K562 (cell line): ENCODE data around the gene SNX3. TPM values are rescaled to one million over a fixed set of nuclear protein-coding genes. Genes with fewer than 3 reads are reported as not detected.

Experiments used
- PHF21A ChIP-seq: fragments of 450-650 bp; IDR thresholded peaks from 2 replicates; pipeline ENCODE4 v1.6.1; 2017; ENCODE audit warnings: low read depth, borderline replicate concordance
- ZFP1 ChIP-seq: fragments of 450-650 bp; formaldehyde crosslinking; IDR thresholded peaks from 2 replicates; pipeline ENCODE4 v1.4.0; 2020; ENCODE audit warnings: mild to moderate bottlenecking, mixed read lengths
- ZFP30 ChIP-seq: fragments of 250-450 bp; sonication (Bioruptor Pico); IDR thresholded peaks from 2 replicates; pipeline ENCODE4 v1.8.0; 2022; ENCODE audit warnings: moderate library complexity, mild to moderate bottlenecking, inconsistent platforms, borderline replicate concordance
- ZNF586 ChIP-seq: fragments of 450-650 bp; formaldehyde crosslinking; conservative IDR thresholded peaks from 2 replicates; pipeline ENCODE4 v1.4.0; 2020; ENCODE audit warnings: mild to moderate bottlenecking, moderate library complexity
- polyA plus RNA-seq, 8 experiments: library from polyadenylated mRNA; depleted of rRNA in 4 of 8; stranded (reverse) in 5 of 8; unstranded in 3 of 8; fragments of >200 nt; fragmentation: Nextera tagmentation in 2 of 8; fragmentation: Illumina TruSeq in 1 of 8; extraction: Ambion mirVana in 2 of 8; extraction: Trizol in 1 of 8; gene quantifications; 2 replicates each; pipeline versions ENCODE4 v1.2.1 to v1.2.3, GENCODE V29; 2011 to 2014; ENCODE audit warnings: inconsistent platforms in 1 of 8, missing spikeins in 1 of 8
- total RNA-seq, 7 experiments: library from RNA; depleted of rRNA in 6 of 7; stranded (reverse); fragments of >200 nt in 6 of 7; fragmentation: Illumina TruSeq in 2 of 7; extraction: Trizol in 2 of 7; gene quantifications; 2 replicates each; pipeline versions ENCODE4 v1.2.1 to v1.2.3, GENCODE V29; 2011 to 2021; ENCODE audit warnings: low replicate concordance in 1 of 7
- TF ChIP-seq, protein P1 (sequence below): fragments of 200-800 bp; sonication (Bioruptor generic); IDR thresholded peaks from 2 replicates; pipeline ENCODE4 v1.6.1; 2017; ENCODE audit warnings: missing genetic modification characterization, missing compliant biosample characterization
- TF ChIP-seq, protein P2 (sequence below): fragments of 450-650 bp; formaldehyde crosslinking; IDR thresholded peaks from 2 replicates; pipeline ENCODE4 v1.4.0; 2022; ENCODE audit warnings: missing genetic modification characterization
- TF ChIP-seq, protein P3 (sequence below): IDR thresholded peaks from 3 replicates; pipeline ENCODE4 v1.6.1; 2011; ENCODE audit warnings: borderline replicate concordance, mild to moderate bottlenecking; ENCODE audit not compliant: insufficient read length, insufficient read depth

SNX3 gene
- total and polyA plus RNA-seq, 9 of the 15 experiments (the other 6 are each of a cell fraction or from before 2014, with no cell fraction given) = 48.9 to 410 (median 159) TPM

DNA sequence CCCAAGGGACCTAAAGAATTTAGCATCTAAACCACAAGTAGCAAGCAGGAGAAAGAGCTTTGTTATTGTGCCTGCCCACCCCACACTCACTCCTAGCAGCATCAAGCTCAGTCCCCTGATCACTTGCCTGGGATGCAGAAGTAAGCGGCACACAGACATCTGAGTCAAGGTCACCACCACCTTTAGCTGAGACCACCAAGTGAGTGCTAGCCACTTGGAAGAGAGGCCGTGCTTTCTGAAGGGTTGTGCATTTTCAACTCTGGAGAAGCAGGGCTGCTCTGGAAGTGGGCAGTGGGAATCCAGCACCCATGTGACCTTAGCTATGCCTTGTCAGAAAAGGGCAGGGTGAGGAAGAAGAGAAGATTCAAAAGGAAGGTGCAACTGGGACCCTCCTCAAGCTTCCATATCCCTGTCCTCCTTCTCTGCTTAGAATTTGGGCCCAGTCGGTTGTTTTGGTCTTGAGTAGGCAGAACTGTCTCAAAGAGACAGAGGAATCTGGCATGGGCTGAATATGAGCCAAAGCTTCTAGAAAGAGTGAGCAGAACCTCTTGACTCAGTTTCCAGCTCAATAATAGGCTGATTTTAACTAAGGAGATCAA lies 88.8 kb downstream of the SNX3 start (continued):
- TF ChIP-seq, protein P1, sequence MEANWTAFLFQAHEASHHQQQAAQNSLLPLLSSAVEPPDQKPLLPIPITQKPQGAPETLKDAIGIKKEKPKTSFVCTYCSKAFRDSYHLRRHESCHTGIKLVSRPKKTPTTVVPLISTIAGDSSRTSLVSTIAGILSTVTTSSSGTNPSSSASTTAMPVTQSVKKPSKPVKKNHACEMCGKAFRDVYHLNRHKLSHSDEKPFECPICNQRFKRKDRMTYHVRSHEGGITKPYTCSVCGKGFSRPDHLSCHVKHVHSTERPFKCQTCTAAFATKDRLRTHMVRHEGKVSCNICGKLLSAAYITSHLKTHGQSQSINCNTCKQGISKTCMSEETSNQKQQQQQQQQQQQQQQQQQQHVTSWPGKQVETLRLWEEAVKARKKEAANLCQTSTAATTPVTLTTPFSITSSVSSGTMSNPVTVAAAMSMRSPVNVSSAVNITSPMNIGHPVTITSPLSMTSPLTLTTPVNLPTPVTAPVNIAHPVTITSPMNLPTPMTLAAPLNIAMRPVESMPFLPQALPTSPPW (CRISPR knock-in tag) = no peak
- TF ChIP-seq ZFP30 (no peak), ZNF586 (CRISPR knock-in tag) (no peak), PHF21A (no peak), ZFP1 (CRISPR knock-in tag) (no peak)
- TF ChIP-seq, protein P2, sequence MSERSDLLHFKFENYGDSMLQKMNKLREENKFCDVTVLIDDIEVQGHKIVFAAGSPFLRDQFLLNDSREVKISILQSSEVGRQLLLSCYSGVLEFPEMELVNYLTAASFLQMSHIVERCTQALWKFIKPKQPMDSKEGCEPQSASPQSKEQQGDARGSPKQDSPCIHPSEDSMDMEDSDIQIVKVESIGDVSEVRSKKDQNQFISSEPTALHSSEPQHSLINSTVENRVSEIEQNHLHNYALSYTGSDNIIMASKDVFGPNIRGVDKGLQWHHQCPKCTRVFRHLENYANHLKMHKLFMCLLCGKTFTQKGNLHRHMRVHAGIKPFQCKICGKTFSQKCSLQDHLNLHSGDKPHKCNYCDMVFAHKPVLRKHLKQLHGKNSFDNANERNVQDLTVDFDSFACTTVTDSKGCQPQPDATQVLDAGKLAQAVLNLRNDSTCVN = no peak
- TF ChIP-seq, protein P3, sequence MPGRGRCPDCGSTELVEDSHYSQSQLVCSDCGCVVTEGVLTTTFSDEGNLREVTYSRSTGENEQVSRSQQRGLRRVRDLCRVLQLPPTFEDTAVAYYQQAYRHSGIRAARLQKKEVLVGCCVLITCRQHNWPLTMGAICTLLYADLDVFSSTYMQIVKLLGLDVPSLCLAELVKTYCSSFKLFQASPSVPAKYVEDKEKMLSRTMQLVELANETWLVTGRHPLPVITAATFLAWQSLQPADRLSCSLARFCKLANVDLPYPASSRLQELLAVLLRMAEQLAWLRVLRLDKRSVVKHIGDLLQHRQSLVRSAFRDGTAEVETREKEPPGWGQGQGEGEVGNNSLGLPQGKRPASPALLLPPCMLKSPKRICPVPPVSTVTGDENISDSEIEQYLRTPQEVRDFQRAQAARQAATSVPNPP = no peak
